ENCODE data around the gene SAMSN1.
"Not testable (repeated sequence)": the region's sequence is repeated elsewhere in the genome, so short reads cannot be mapped to it uniquely, and the experiment has no call there.

The SAMSN1 gene

DNA sequence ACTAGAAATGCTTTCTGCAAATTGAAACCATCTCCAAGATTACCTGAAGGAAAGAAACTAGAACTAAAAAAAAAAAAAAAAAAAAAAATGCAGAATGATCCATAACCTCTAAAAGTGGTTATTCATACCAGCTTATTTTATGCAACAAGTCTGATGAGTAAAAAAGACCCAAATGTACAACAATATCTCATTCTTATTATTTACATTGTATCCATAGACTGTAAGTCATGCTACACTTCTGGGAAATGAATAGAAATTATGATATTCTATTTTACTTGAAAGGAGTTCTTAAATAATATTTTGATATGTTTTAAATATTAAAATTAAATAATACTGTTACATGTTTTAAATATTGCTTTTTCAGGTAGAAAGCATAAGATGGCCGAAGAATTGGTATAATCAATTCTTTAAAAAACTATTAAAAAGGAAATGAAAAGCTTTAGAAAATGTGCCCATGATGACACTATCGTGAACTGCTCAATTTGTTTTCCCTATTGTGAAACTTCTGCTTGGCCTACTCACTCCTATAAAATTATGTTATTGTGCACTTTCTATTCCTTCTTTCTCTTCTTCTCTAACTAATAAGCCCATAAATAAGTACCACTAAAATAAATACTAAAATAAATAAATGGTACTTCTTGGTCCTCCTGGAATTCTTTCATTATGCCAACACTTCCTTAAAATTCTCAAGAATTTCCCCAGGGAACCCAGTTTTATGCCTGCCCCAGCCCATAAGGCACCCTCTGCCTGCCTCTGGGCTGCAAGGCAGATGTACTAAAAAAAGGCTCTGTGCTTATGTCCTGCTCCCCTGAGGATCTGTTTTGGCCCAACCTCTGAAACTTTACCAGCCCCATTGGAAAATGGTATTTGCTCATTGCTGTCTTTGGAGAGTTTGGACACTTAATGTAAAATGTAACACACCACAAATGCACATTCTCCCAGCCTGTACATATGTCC, 18.1 kb downstream of the SAMSN1 start:
- no peak for DNase-seq (ENCODE audit: low read depth)

DNA sequence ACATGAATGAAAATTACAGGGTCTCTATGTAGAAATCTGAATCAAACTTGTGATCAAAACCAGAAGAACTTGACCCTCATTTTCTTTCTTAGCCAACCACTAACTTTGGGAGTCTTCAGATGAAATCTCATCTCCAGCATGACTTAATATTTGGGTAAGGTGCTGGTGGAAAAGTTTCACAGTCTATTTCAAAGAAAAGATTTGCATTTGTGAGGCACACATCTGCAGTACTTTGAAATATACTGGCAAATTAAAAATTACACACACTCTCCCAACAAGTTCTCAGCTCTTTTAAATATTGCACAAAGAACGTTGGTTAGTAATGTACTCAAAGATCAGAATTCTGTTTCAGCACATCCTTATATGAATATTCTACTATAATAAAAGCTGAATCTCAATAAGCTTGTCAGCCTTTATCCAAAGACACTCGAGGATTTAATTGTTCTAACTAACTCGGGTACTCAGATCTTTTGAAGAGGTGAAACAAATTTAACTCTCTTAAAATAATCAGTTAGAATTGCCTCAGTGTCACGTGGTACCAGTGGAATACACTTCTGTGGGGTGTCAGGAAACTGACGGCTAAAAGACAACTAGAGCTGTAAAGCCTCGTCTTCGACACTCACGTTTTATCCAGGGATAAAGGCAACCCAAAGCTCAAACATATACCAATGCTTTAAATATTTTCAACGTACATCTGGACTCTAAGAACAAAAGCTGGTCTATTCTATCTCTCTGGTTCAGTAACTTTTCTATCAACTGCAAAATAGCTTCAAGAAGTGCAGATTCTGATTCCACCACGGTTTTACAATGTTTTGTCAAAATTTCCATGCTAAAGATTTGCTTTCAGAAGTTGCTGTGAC, 19.0 kb downstream of the SAMSN1 start:
- no peak for DNase-seq (ENCODE audit: low read depth)

DNA sequence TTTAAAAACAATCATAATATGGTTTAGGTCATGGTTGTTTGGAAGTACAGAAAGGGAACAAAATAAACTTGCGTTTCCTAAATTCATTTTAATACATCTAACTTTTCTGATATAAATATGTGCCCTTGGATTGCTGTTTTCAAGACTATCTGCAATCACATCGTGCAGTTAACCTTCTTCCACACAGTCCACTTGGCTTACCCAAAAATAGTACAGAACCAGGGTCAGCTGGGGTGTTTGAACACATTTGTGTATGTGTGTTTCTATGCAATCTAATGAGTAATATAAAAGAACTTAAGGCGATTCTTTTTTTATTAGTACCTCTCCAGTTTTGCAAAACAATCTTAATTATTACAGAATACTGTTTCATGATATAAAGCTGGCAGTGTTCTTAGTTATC, 19.9 kb downstream of the SAMSN1 start:
- no peak for DNase-seq (ENCODE audit: low read depth)

DNA sequence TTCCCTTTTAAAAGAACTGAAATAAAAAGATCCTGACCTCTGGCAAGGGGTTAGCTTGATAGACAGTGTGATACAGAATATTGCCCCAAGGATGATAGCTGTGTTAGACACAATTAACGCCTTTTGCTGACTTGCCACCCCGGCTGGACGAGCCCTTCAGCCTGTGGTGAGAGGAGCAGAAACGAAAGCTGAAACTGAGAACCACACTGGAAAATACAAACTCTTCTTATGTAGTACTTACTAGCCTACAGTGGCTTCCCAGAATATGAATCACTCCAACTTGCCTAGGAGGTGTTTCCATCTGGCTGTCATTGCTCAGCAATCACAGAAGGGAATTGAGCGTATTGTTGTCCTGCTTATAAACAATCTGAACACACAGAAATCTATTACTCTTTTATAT, 22.9 kb downstream of the SAMSN1 start:
- DNase-seq (ENCODE audit: low read depth), result no peak

DNA sequence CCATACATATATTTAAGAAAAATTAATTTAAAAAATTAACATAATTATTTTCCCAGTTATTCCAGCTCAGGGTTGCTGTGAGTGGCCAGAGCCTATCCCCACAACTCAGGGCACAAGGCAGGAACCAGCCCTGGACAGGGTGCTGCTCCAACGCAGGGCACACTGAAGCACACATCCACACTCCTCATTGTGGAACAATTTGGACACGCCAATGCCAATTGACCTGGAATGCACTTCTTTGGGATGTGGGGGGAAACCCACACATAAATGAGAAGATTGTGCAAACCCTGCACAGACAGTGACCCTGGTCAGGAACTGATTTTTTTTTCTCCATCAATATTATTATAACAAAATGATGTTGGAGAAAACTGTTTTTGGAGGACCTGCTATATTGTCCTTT, 23.4 kb downstream of the SAMSN1 start:
- DNase-seq (ENCODE audit: low read depth), result no peak

DNA sequence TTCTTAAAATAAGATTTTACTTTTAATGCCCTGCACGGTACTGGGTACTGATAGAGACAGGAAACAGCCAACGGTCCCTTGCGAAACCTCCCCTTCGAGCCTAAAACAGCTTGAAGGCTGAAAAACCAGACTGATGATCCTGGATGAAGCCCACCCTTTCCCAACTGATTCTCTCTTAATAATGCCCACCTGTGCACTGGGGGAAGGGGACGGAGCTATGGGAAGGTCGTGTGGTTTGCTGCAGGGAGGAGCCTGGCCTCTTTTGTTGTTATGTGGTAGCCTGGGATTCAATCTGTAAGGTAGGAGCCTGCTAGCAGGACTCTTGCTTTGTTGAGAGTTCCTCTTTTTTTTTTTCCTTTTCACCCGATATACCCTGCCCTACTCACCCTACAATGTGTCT, 25.6 kb downstream of the SAMSN1 start:
- no peak for DNase-seq (ENCODE audit: low read depth)

DNA sequence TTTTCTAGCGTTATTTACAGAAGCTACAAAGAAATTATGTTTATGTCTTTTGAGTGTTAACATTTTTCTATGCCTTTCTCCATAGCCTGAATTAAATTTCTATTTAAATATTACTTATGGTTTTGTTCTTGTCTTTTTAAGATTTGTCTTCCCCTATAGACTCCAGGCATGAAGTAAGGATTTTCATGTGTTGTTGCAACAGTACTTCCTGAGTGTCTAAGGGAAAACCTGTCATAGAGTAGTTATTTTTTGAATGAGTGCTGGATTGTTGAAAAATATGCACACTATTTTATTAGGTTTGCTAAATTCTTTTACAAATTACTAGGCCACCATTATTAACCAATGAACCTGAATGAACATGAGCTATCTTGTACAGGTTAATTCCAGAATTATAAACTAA, 27.1 kb downstream of the SAMSN1 start:
- DNase-seq (ENCODE audit: low read depth), result no peak

DNA sequence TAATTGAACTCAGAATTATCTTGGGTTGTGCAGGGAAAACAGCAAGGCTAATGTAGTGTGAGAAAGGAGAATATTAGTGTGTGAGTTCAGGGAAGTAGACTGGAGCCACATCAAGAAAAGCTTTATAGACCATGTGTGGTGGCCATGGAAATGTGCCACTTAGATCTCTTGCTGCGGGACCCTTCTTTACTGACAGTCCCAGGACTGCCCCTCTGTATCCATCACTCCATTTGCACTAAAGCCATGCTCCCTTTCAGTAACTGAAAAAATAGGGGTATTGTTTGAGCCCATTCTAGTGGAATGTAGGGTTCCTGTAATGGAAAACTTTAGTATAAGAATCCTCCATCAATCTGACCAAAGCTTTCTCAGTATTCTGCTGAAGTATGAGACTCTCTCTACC, 32.3 kb downstream of the SAMSN1 start:
- DNase-seq (ENCODE audit: low read depth), result no peak

DNA sequence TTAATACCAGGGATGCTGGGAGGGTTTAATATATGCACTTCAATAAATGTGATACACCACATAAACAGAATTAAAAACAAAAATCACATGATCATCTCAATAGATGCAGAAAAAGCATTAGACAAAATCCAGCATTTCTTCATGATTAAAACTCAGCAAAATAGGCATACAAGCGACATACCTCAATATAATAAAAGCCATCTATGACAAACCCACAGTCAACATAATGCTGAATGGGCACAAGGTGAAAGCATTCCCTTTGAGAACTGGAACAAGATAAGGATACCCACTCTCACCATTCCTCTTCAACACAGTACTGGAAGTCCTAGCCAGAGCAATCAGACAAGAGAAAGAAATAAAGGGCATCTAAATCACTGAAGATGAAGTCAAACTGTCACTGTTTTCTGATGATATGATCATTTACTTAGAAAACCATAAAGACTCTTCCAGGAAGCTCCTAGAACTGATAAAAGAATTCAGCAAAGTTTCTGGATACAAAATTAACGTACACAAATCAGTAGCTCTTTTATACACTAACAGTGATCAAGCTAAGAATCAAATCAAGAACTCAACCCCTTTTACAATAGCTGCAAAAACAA, 39.2 kb downstream of the SAMSN1 start:
- DNase-seq (ENCODE audit: low read depth), result not testable (repeated sequence)

DNA sequence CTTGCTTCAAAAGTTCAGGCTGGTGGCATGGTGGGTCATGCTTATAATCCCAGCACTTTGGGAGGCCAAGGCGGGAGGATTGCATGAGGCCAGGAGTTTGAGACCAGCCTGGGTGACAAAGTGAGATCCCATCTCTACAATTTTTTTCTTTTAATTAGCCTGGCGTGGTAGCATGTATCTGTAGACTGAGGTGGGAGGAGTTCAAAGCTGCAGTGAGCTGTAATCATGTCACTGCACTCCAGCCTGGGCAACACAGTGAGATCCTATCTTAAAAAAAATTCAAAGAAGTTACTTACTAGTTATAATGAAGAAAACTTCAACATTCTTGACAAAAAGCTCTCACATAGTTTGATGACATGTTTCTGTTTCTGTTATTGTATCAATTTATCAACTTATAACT, 45.2 kb downstream of the SAMSN1 start:
- DNase-seq (ENCODE audit: low read depth), result no peak

DNA sequence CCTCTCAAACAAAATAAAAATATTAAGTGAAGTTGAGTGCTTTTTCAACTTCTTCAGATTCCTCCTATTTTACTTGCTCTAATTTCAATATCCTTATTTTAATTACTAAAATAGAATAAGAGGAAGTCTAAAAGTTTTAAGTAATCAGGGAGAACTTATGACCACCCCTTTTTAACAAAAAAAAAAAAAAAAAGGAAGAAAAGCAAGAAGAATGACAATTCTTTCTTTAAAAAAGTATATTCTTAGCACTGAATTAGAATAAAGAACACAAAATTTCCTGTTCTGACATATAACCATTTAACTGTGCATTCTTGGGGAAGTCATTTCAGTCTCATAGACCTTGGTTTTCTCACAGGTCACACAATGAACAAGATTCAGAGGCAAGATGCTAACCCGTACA, 46.8 kb downstream of the SAMSN1 start:
- no peak for DNase-seq (ENCODE audit: low read depth)

DNA sequence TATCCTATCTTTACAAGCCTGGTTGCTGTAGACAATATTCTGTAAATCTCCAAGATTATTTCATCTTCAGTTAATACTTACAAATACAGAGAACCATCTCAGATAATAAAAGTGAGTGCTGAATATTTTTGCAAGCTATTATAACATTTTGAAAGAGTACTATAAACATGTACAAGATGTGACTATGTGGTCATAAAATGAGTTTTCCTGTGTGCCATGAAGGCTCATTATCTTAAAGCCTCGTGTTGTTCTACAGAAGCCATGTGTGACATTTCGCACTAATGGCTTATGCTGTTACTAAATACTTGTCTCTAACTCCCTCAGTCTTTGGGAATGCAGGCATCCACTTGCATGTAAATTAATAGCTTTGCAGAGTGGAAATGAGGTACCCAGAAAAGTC, 48.3 kb downstream of the SAMSN1 start:
- no peak for DNase-seq (ENCODE audit: low read depth)

DNA sequence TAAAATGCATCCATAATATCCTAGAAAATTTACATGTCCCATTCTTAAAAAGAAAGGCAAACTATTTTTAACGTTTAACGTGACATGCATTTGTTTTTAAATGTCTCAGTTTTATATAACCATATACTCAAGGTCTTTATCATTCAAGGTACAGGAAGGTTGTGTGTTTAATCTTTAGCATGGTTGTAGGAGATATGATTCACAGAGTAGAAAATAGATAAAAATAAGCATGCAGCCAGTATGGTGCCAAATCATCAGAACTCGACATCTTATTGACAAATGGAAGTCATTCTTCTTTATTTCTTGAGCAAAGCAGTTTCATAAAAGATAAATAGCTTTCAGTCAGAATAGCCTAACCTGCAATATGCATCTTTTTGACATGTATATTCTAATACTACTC, 51.0 kb downstream of the SAMSN1 start:
- DNase-seq (ENCODE audit: low read depth), result no peak

DNA sequence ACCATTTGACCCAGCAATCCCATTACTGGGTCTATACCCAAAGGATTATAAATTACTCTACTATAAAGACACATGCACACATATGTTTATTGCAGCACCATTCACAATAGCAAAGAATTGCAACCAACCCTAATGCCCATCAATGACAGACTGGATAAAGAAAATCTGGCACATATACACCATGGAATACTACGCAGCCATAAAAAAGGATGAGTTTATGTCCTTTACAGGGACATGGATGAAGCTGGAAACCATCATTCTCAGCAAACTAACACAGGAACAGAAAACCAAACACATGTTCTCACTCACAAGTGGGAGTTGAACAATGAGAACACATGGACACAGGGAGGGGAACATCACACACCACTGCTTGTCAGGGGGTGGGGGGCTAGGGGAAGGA, 51.9 kb downstream of the SAMSN1 start:
- DNase-seq (ENCODE audit: low read depth), result not testable (repeated sequence)

DNA sequence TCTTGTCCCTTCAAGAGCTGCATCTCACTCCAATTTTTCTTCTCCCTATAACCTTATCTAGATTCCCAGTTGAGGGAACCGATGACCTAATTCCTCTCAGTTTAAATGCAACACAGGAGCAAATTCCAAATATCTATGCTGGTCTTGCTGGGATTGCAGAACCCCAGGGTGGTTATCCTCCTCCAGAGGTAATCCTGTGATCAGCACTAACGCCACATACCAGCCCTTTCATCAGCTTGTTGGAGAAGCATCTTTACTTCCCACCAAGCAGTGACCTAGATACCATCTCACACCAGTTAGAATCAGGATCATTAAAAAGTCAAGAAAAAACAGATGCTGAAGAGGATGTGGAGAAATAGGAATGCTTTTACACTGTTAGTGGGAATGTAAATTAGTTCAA, 52.4 kb downstream of the SAMSN1 start:
- DNase-seq (ENCODE audit: low read depth), result no peak

DNA sequence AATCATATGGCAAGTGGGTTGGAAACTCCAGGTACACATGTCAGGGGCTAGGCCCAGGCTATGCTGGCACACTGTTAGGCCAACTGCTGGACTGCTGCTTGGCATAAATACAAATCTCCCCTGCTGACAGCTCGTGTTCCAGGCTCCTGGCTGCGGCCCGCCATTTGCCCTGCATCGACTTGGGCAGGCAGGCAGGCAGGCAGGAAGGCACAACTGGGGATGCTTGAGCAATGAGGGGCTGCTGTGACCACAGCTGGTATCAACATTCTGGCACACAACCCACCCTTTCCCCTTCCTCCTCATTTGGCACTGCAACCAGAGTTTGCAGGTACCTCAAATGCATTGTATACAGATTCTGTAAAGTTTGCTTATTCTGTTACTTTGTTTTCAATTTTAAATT, 53.2 kb downstream of the SAMSN1 start:
- DNase-seq (ENCODE audit: low read depth), result no peak

DNA sequence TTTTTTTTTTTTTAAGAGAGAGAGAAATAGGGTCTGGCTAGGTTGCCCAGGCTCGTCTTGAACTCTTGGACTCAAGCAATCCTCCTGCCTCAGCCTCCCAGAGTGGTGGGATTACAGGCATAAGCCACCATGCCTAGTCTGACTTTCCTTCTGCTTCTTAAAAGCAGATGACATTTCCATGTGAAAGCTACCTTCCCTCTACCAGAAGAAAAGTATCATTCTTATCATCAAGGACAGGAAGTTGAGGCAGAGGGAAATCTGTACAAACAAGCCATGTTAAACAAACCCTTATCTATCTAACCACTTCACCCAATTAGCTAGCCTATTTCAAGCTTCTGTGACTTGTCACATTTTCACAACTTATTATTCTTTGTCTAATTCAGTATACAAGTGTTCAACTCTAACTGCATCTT, 54.8 kb downstream of the SAMSN1 start:
- no peak for DNase-seq (ENCODE audit: low read depth)

DNA sequence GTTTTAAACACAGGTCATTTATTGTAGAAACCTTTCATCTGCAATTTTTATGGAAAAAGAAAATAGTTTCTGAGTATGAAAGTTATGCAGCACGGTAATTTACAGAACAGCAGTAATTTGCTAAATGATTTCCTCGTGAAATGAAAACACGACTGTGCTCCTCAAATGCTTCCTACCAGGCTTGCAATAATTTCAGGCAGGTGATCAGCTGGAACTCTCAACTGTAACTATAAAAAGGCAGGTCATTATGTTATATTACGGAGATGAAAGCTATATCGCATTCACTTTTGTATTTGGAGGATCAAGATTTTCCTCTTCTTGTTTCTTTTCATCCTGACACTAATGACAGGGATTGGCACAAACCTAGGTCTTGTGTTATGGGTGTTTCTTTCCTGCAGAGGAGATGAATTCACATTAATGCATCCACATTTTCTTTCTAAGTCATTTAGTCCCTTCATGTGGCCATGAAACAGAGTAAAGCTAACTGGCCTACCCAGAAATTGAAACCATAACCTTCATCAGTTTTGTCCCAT, 57.4 kb downstream of the SAMSN1 start:
- DNase-seq (ENCODE audit: low read depth), result no peak

DNA sequence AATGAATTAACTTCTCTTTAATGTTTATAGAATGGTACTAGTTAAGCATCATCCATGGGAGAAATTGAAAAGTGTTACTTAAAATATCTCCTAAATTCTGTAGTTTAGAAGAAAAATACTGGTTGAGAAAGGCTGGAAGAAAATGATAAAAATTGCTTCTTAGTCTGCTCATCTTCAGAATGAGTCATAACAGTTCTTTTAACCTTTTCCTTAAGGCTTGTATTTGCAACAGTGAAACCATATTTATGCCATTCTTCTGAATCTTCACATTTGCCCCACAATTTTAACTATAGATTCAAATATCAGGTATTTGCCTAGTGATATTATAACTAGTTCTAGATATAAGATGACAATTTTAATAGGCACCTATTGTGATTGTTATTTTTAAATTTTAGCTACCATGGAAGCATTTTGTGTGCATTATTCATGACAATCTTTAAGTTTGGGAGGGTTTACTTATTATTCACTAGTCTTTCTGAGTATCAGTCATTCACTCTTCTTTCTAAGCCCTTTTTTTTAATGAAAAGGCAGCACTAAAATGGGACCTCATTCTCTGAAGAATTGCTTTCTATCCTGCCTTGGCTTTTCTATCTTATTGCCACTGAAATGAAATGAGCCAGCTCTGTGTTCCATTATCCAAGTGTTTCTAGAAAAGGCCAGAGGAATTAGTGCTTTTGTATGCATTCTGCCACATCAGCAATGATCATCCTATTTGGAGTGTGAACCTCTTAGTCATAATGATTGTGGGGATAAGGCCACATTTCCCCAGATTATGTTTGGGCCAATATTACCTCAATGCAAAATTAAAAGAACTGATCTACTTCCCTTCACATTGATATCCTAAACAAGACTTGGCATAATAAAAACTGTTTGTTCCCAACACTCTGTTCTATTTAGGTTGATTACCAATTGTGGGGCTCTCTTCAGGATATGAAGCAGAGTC, 58.4 kb downstream of the SAMSN1 start:
- no peak for DNase-seq (ENCODE audit: low read depth)

DNA sequence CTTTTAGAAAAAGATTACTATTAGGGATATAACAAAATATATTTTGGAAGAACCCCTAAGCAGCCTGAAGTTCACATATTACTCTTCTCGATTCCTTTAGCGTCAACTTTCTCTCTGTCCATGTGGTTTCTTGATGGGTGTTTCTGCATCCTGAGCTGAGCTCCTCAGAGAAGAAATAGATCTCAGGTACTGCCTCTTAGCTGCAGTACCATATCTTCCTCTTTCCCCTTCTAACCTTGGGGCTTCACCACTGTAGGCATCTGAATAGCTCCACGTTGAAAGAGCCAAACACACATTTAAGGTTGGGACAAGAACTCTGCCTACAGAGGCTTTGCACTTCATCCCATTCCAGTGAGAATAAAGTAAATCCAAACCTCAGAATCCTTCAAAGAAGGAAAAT, 59.2 kb downstream of the SAMSN1 start:
- no peak for DNase-seq (ENCODE audit: low read depth)

All from GM04504 (cell line).